K562 (cell line): Measurements from ENCODE around the gene RNF4. TPM values are rescaled to one million over a fixed set of nuclear protein-coding genes. Genes with fewer than 3 reads are reported as not detected.

Source experiments
- ATAC-seq: fragments of 200-7000 bp; cut with Tn5 transposase; 3 replicates; pipeline ENCODE4 v1.9.1; 2020; ENCODE audit warnings: moderate library complexity
- BruUV-seq: library from RNA; stranded (reverse); fragments of 400-500 nt; replicated peaks from 2 replicates; lab custom pipeline; 2021; lab: Mats Ljungman, UMichigan
- CTCF ChIA-PET: fragments of 300-600 bp; formaldehyde crosslinking; extraction: SDS; loops from one replicate; lab custom pipeline; 2021; ENCODE audit warnings: low intra/inter-chr PET ratio; lab: Yijun Ruan, JAX
- POLR2A ChIA-PET: fragments of 300-600, 350-650 bp; sonication (Branson Sonifier 250); formaldehyde crosslinking; extraction: SDS; loops from one replicate; lab custom pipeline; 2021; ENCODE audit warnings: antibody characterized with exemption, inconsistent platforms; lab: Yijun Ruan, JAX
- DNase-seq, 4 experiments: peaks; one replicate each; pipeline versions ENCODE4 v3.0.0 to v3.0.0-alpha.2; 2011 to 2018; ENCODE audit warnings: low spot score in 3 of 4, mixed read lengths in 3 of 4; ENCODE audit errors: extremely low read depth in 1 of 4
- FAIRE-seq: peaks from 2 replicates; lab custom pipeline; 2011; peaks lifted over from hg19 to GRCh38; lab: Jason Lieb, UNC
- H2AFZ ChIP-seq: 2 replicates; pipeline ENCODE4 v1.6.0; 2011; ENCODE audit warnings: low read depth, low read length, control low read depth, inconsistent platforms
- H3K27ac ChIP-seq: fragments of 200-600 bp; 3 replicates; pipeline ENCODE4 v1.8.0; 2011; ENCODE audit warnings: low read depth, mild to moderate bottlenecking, control low read depth, inconsistent platforms, low read length, moderate library complexity, mixed read lengths; ENCODE audit errors: extremely low read depth
- H3K27me3 ChIP-seq, 2 experiments: fragments of 300-600 bp in 1 of 2; 2 replicates in 1 of 2; 3 replicates in 1 of 2; pipeline versions ENCODE4 v1.6.0 to v1.8.0; 2011; ENCODE audit warnings: inconsistent platforms in 2 of 2, low read length in 2 of 2, mild to moderate bottlenecking in 1 of 2, mixed read lengths in 1 of 2, moderate library complexity in 1 of 2; ENCODE audit not compliant: control insufficient read depth in 2 of 2, insufficient read depth in 2 of 2
- H3K36me3 ChIP-seq: fragments of 300-600 bp; 3 replicates; pipeline ENCODE4 v1.8.0; 2011; ENCODE audit warnings: mild to moderate bottlenecking, low read length, inconsistent platforms; ENCODE audit not compliant: control insufficient read depth, insufficient read depth
- H3K4me1 ChIP-seq, 2 experiments: fragments of 200-600 bp in 1 of 2; replicated peaks in 1 of 2; 2 replicates in 1 of 2; 3 replicates in 1 of 2; pipeline versions ENCODE4 v1.5.1 to v1.8.0; 2011; ENCODE audit warnings: inconsistent platforms in 2 of 2, low read length in 2 of 2, mild to moderate bottlenecking in 1 of 2, mixed read lengths in 1 of 2, moderate library complexity in 1 of 2; ENCODE audit not compliant: control insufficient read depth in 2 of 2, insufficient read depth in 2 of 2
- H3K4me2 ChIP-seq: 2 replicates; pipeline ENCODE4 v1.6.1; 2011; ENCODE audit warnings: low read length, control low read depth, inconsistent platforms, mixed read lengths; ENCODE audit not compliant: insufficient read depth
- H3K4me3 ChIP-seq: fragments of 200-600 bp; sonication (generic), shearing (Covaris generic); 2 replicates; pipeline ENCODE4 v1.5.1; 2016; ENCODE audit warnings: control low read depth, inconsistent platforms
- H3K79me2 ChIP-seq: fragments of 200-600 bp; 3 replicates; pipeline ENCODE4 v1.8.0; 2011; ENCODE audit warnings: low read length, inconsistent platforms; ENCODE audit not compliant: control insufficient read depth, insufficient read depth
- H3K9ac ChIP-seq, 2 experiments: 2 replicates each; pipeline versions ENCODE4 v1.6.0 to v1.6.1; 2011; ENCODE audit warnings: low read depth in 2 of 2, low read length in 2 of 2, control low read depth in 1 of 2, inconsistent platforms in 1 of 2, mild to moderate bottlenecking in 1 of 2, mixed read lengths in 1 of 2; ENCODE audit not compliant: insufficient read depth in 1 of 2
- H3K9me1 ChIP-seq: one replicate; pipeline ENCODE4 v1.6.0; 2011; ENCODE audit warnings: inconsistent platforms, mild to moderate bottlenecking, low read length, moderate library complexity; ENCODE audit not compliant: control insufficient read depth, insufficient read depth
- H3K9me3 ChIP-seq: replicated peaks from 2 replicates; pipeline ENCODE4 v1.5.1; 2011; ENCODE audit warnings: low read depth, low read length, inconsistent platforms; ENCODE audit not compliant: control insufficient read depth, insufficient read depth
- H4K20me1 ChIP-seq: replicated peaks from 2 replicates; pipeline ENCODE4 v1.6.1; 2011; ENCODE audit warnings: low read length, inconsistent platforms, mixed read lengths; ENCODE audit not compliant: control insufficient read depth, insufficient read depth
- ATF3 ChIP-seq, 2 experiments: fragments of 450-650 bp in 1 of 2; sonication (generic) in 1 of 2; formaldehyde crosslinking in 1 of 2; IDR thresholded peaks in 1 of 2; conservative IDR thresholded peaks in 1 of 2; 2 replicates each; pipeline versions ENCODE4 v1.6.1 to v1.8.1; 2016 to 2023; ENCODE audit warnings: mild to moderate bottlenecking in 2 of 2, moderate library complexity in 2 of 2, inconsistent platforms in 1 of 2, missing genetic modification reagents in 1 of 2
- CEBPG ChIP-seq, 3 experiments: fragments of 200-800 bp in 1 of 3; sonication (Bioruptor generic) in 1 of 3; sonication (generic) in 1 of 3; formaldehyde crosslinking in 1 of 3; IDR thresholded peaks in 2 of 3; conservative IDR thresholded peaks in 1 of 3; 2 replicates each; pipeline versions ENCODE4 v1.6.1 to v1.8.0; 2016 to 2022; ENCODE audit warnings: missing compliant biosample characterization in 2 of 3, missing genetic modification characterization in 2 of 3, mild to moderate bottlenecking in 1 of 3, missing genetic modification reagents in 1 of 3
- CREB1 ChIP-seq, 2 experiments: sonication (generic) in 1 of 2; formaldehyde crosslinking in 1 of 2; IDR thresholded peaks; 2 replicates each; pipeline versions ENCODE4 v1.6.1 to v1.8.0; 2012 to 2022; ENCODE audit warnings: inconsistent platforms in 1 of 2, mild to moderate bottlenecking in 1 of 2, missing genetic modification reagents in 1 of 2, moderate library complexity in 1 of 2
- FOXA1 ChIP-seq: fragments of 450-650 bp; IDR thresholded peaks from 2 replicates; pipeline ENCODE4 v1.6.1; 2016; ENCODE audit warnings: mild to moderate bottlenecking, borderline replicate concordance
- GATA2 ChIP-seq: sonication (generic); formaldehyde crosslinking; IDR thresholded peaks from 2 replicates; pipeline ENCODE4 v1.4.0; 2020; ENCODE audit warnings: mild to moderate bottlenecking, missing genetic modification reagents
- KAT7 ChIP-seq: sonication (generic); formaldehyde crosslinking; IDR thresholded peaks from 2 replicates; pipeline ENCODE4 v1.8.0; 2022; ENCODE audit warnings: missing genetic modification reagents, mild to moderate bottlenecking, borderline replicate concordance
- MTA2 ChIP-seq: fragments of 450-650 bp; IDR thresholded peaks from 2 replicates; pipeline ENCODE4 v1.6.1; 2016; ENCODE audit warnings: low read depth
- SRSF1 ChIP-seq: fragments of 200-400 bp; formaldehyde crosslinking; IDR thresholded peaks from 2 replicates; pipeline ENCODE4 v1.6.1; 2017; ENCODE audit warnings: mild to moderate bottlenecking, low read depth, low read length, moderate library complexity
- ZKSCAN8 ChIP-seq: fragments of 200-800 bp; sonication (Bioruptor generic); IDR thresholded peaks from 2 replicates; pipeline ENCODE4 v1.6.1; 2016; ENCODE audit warnings: missing genetic modification characterization, missing compliant biosample characterization
- ZNF24 ChIP-seq: fragments of 450-650 bp; IDR thresholded peaks from 2 replicates; pipeline ENCODE4 v1.6.1; 2016
- ZNF449 ChIP-seq: fragments of 250-450 bp; sonication (Bioruptor Pico); IDR thresholded peaks from 2 replicates; pipeline ENCODE4 v1.8.0; 2022; ENCODE audit warnings: moderate library complexity, mild to moderate bottlenecking, inconsistent platforms
- WGBS: fragments of 100-300 bp; shearing (Covaris generic); methylation state at CpG from one replicate; pipeline ENCODE4 v1.1.6; 2016; ENCODE audit warnings: low coverage, mixed read lengths; ENCODE audit not compliant: insufficient coverage; ENCODE audit errors: missing lambda C conversion rate; 5-methylcytosine and 5-hydroxymethylcytosine counted together
- in situ Hi-C: fragments of 300-500 bp; cut with MboI; formaldehyde crosslinking; loops from 4 replicates; pipeline ENCODE4 v1.15.0; 2018; ENCODE audit warnings: inconsistent platforms, mixed read lengths
- intact Hi-C: fragments of 100-400 bp; cut with micrococcal nuclease; formaldehyde crosslinking; loops from 2 replicates; pipeline ENCODE4 v1.14.2; 2022
- polyA plus RNA-seq, 8 experiments: library from polyadenylated mRNA; depleted of rRNA in 4 of 8; stranded (reverse) in 5 of 8; unstranded in 3 of 8; fragments of >200 nt; fragmentation: Nextera tagmentation in 2 of 8; fragmentation: Illumina TruSeq in 1 of 8; extraction: Ambion mirVana in 2 of 8; extraction: Trizol in 1 of 8; gene quantifications; 2 replicates each; pipeline versions ENCODE4 v1.2.1 to v1.2.3, GENCODE V29; 2011 to 2014; ENCODE audit warnings: inconsistent platforms in 1 of 8, missing spikeins in 1 of 8
- total RNA-seq, 7 experiments: library from RNA; depleted of rRNA in 6 of 7; stranded (reverse); fragments of >200 nt in 6 of 7; fragmentation: Illumina TruSeq in 2 of 7; extraction: Trizol in 2 of 7; gene quantifications; 2 replicates each; pipeline versions ENCODE4 v1.2.1 to v1.2.3, GENCODE V29; 2011 to 2021; ENCODE audit warnings: low replicate concordance in 1 of 7

The RNF4 gene
- total and polyA plus RNA-seq, 9 of the 15 experiments (the other 6 are each of a cell fraction or from before 2014, with no cell fraction given), result 19.2 to 59.3 (median 44.8) TPM

GRCh38 chr4:2534904-2535375 lies 66.0 kb downstream of the RNF4 start:
- Histone ChIP-seq H3K4me2 (peak overlapping the region; percentile 94), H3K27ac (peak overlapping the region; percentile 97)
- WGBS, result 49% methylated on average over 5 of the region's 5 CpGs

More at GRCh38 chr4:2534904-2535375, 66.0 kb downstream of the RNF4 start:
- FAIRE-seq (no peak), ATAC-seq (no peak), DNase-seq (peak in 1 of 4 experiments; percentile 23)
- POLR2A ChIA-PET, result interaction anchor here (0.7 to 2.0 kb wide), 5 partner anchors 12 to 65 kb away, joined by 3 to 8 read pairs (median 3); no protein-coding TSS in a partner anchor
- intact Hi-C loops, result no loop called here
- H3K4me1 ChIP-seq, result peaks cover 12 to 25% of the 10 kb centered on the region in 2 experiments; a peak in 4 of 5 replicates
- H3K9me3 ChIP-seq, result no peaks in the 10 kb centered on the region
- H3K9ac ChIP-seq, result peak overlapping the region; percentile 98 to 100; a peak in 3 of 4 replicates
- TF ChIP-seq CREB1 (IDR thresholded peaks at IDR 0.05), result no peak
- peak; percentile 12; the same call in 1 of the 2 replicates for TF ChIP-seq CREB1 (CRISPR knock-in tag; IDR thresholded peaks at IDR 0.05)
- TF ChIP-seq CEBPG (CRISPR knock-in tag; IDR thresholded peaks at IDR 0.05), result peak; percentile 10; the same call in 1 of the 2 replicates
- no peak for TF ChIP-seq CEBPG (tag; conservative IDR thresholded peaks at IDR 0.05 in 1 of 2, IDR thresholded peaks at IDR 0.05 in 1 of 2)
- 0 out of 2 replicates have a peak, but pooled peaks have one; percentile 2 for TF ChIP-seq KAT7
- TF ChIP-seq ZKSCAN8 (CRISPR knock-in tag), result no peak
- peak; percentile 56 for TF ChIP-seq ATF3 (IDR thresholded peaks at IDR 0.05)
- TF ChIP-seq ATF3 (CRISPR knock-in tag; conservative IDR thresholded peaks at IDR 0.05), result no peak
- 0 out of 2 replicates have a peak, but pooled peaks have one; percentile 4 for TF ChIP-seq MTA2
- TF ChIP-seq ZNF449 (CRISPR knock-in tag), result no peak
- no peak for TF ChIP-seq FOXA1
- no peak for TF ChIP-seq SRSF1
- TF ChIP-seq GATA2, result peak; percentile 14; the same call in 1 of the 2 replicates
- TF ChIP-seq ZNF24, result 0 out of 2 replicates have a peak, but pooled peaks have one; percentile 36
- TF ChIP-seq, all 486 proteins: peak for 7
- Histone ChIP-seq H3K36me3 (peaks cover 11% of the 10 kb centered on the region; the same call in 2 of the 3 replicates), H3K9me1 (no peaks in the 10 kb centered on the region), H2AFZ (peak overlapping the region; percentile 93), H4K20me1 (peaks cover 10% of the 10 kb centered on the region; the same call in 1 of the 2 replicates), H3K4me3 (peak overlapping the region; percentile 89), H3K79me2 (peaks cover 42% of the 10 kb centered on the region), H3K27me3 (no peaks in the 10 kb centered on the region)
- CTCF ChIA-PET, result no interaction called here
- no TSS peak for BruUV-seq
- in situ Hi-C loops, result no loop called here
